ENCODE data around the gene ST8SIA5.

Gene ST8SIA5

DNA sequence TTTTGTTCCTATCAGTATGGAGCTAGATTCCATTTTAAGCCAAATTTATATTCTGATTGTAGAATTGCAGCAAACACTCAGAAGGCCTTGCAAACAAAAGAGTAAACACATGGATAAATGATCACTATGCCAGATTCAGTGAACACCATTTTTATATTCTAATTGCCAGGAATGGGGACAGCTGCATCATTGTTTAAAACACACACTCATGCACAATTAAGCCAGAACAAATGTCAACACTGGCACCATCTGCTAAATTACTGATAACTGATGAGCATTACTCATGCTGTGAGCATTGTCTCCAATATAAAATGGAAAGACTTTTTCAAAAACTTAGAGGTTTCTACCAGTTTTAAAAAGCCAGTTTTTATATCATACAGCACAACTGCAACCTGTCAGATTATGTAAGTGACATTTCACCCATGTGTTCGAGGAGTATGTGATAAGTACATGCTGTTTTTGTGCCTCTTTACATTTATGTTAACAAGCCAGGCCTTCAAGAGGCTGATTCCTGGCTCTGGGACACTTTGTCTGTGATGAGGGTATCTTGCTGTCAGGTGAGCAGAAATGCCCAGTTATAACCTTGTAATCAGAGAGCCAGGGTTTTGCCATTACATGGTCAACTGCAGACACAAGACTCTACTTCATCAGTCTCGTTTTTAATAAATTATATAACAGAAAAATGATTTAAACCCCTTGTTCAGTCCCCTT is 4.4 kb upstream of the ST8SIA5 start:
- Histone ChIP-seq H2AFZ (ENCODE audit: low read length) (no peak overlapping the region), H3K27ac (ENCODE audit: low read depth, low read length, poor library complexity, severe bottlenecking) (no peak overlapping the region), H3K27me3 (ENCODE audit: insufficient read depth, low read length) (no peaks in the 10 kb centered on the region), H3K4me1 (ENCODE audit: insufficient read depth, low read length, severe bottlenecking) (no peaks in the 10 kb centered on the region), H3F3A (ENCODE audit: insufficient read depth, low read length) (no peaks in the 10 kb centered on the region), H3K9me3 (ENCODE audit: low read length) (no peaks in the 10 kb centered on the region), H4K20me1 (ENCODE audit: insufficient read depth, low read length) (no peaks in the 10 kb centered on the region), H3K79me2 (ENCODE audit: insufficient read depth, low read length) (no peaks in the 10 kb centered on the region), H3K36me3 (ENCODE audit: insufficient read depth, low read length) (no peaks in the 10 kb centered on the region), H3K4me3 (ENCODE audit: low read depth, low read length, poor library complexity, severe bottlenecking) (no peak overlapping the region), H3K9me2 (ENCODE audit: low read depth, low read length) (no peaks in the 10 kb centered on the region), H3K4me2 (ENCODE audit: low read length) (no peak overlapping the region), H3K9ac (ENCODE audit: low read length) (no peak overlapping the region)
- TF ChIP-seq EZH2 (IDR thresholded peaks at IDR 0.05; ENCODE audit: borderline replicate concordance, low read length), result no peak
- TF ChIP-seq, protein P1, sequence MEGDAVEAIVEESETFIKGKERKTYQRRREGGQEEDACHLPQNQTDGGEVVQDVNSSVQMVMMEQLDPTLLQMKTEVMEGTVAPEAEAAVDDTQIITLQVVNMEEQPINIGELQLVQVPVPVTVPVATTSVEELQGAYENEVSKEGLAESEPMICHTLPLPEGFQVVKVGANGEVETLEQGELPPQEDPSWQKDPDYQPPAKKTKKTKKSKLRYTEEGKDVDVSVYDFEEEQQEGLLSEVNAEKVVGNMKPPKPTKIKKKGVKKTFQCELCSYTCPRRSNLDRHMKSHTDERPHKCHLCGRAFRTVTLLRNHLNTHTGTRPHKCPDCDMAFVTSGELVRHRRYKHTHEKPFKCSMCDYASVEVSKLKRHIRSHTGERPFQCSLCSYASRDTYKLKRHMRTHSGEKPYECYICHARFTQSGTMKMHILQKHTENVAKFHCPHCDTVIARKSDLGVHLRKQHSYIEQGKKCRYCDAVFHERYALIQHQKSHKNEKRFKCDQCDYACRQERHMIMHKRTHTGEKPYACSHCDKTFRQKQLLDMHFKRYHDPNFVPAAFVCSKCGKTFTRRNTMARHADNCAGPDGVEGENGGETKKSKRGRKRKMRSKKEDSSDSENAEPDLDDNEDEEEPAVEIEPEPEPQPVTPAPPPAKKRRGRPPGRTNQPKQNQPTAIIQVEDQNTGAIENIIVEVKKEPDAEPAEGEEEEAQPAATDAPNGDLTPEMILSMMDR (IDR thresholded peaks at IDR 0.05; ENCODE audit: low read length), result no peak

DNA sequence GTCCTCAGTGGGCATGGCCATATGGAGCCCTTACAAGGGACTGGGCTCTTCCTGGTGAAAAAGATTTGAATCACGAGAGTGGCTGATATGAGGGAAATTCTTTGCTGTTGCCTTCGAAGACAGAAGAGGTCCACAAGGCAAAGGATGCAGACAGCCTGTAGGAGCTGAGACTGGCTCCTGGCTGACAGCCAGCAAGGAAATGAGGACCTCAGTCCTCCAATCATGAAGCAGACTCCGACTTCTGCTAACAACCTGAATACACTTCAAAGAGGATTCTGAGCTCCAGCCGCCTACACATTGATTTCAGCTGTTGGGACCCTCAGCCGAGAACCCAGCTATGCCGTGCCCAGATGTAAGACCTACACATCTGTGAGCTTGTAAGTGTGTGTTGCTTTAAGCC is 3.0 kb upstream of the ST8SIA5 start:
- Histone ChIP-seq H3F3A (ENCODE audit: insufficient read depth, low read length) (no peaks in the 10 kb centered on the region), H3K4me3 (ENCODE audit: low read depth, low read length, poor library complexity, severe bottlenecking) (no peak overlapping the region), H3K36me3 (ENCODE audit: insufficient read depth, low read length) (no peaks in the 10 kb centered on the region), H3K9ac (ENCODE audit: low read length) (no peak overlapping the region), H3K9me3 (ENCODE audit: low read length) (no peaks in the 10 kb centered on the region), H3K27me3 (ENCODE audit: insufficient read depth, low read length) (no peaks in the 10 kb centered on the region), H3K4me1 (ENCODE audit: insufficient read depth, low read length, severe bottlenecking) (no peaks in the 10 kb centered on the region), H3K79me2 (ENCODE audit: insufficient read depth, low read length) (no peaks in the 10 kb centered on the region), H2AFZ (ENCODE audit: low read length) (no peak overlapping the region), H3K4me2 (ENCODE audit: low read length) (no peak overlapping the region), H4K20me1 (ENCODE audit: insufficient read depth, low read length) (no peaks in the 10 kb centered on the region), H3K9me2 (ENCODE audit: low read depth, low read length) (no peaks in the 10 kb centered on the region), H3K27ac (ENCODE audit: low read depth, low read length, poor library complexity, severe bottlenecking) (no peak overlapping the region)
- TF ChIP-seq, protein P1 (IDR thresholded peaks at IDR 0.05; ENCODE audit: low read length), result no peak
- TF ChIP-seq EZH2 (IDR thresholded peaks at IDR 0.05; ENCODE audit: borderline replicate concordance, low read length), result no peak

DNA sequence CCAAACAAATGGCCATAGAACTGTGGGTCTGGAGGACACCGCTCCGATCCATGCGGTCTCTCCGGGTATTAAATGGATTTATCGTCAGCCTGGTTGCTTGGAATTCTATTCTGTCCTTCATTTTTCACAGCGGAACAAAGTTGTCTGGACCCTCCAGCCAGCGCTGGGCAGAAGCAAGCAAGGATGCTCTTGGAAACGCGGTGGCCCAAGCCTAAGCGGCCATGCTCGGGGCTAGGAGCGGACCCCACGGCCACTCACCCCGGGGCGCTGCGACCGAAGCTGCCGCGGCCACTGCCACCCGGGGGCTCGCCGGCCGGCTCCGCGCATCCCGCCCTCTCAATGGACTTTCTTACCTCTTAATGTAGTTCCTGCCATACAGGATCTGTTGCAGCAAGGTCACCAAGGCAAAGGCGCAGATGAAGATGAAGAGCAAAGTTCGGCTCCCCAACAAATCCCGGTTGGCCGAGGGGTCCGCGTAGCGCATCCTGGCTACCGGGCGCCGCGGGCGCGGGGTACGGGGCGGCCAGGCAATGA is 761 bp downstream of the ST8SIA5 start:
- TF ChIP-seq, protein P1 (IDR thresholded peaks at IDR 0.05; ENCODE audit: low read length), result no peak
- TF ChIP-seq EZH2 (IDR thresholded peaks at IDR 0.05; ENCODE audit: borderline replicate concordance, low read length), result no peak
- Histone ChIP-seq H3K79me2 (ENCODE audit: insufficient read depth, low read length) (no peaks in the 10 kb centered on the region), H3K4me3 (ENCODE audit: low read depth, low read length, poor library complexity, severe bottlenecking) (no peak overlapping the region), H3K27me3 (ENCODE audit: insufficient read depth, low read length) (no peaks in the 10 kb centered on the region), H3K4me1 (ENCODE audit: insufficient read depth, low read length, severe bottlenecking) (no peaks in the 10 kb centered on the region), H3K4me2 (ENCODE audit: low read length) (no peak overlapping the region), H3K9me3 (ENCODE audit: low read length) (no peaks in the 10 kb centered on the region), H2AFZ (ENCODE audit: low read length) (no peak overlapping the region), H3F3A (ENCODE audit: insufficient read depth, low read length) (no peaks in the 10 kb centered on the region), H3K9me2 (ENCODE audit: low read depth, low read length) (no peaks in the 10 kb centered on the region), H4K20me1 (ENCODE audit: insufficient read depth, low read length) (no peaks in the 10 kb centered on the region), H3K36me3 (ENCODE audit: insufficient read depth, low read length) (no peaks in the 10 kb centered on the region), H3K9ac (ENCODE audit: low read length) (no peak overlapping the region), H3K27ac (ENCODE audit: low read depth, low read length, poor library complexity, severe bottlenecking) (no peak overlapping the region)

All from OCI-LY1 (cell line).